ENCODE measurements around the gene TTN. TPM values are rescaled to one million over a fixed set of nuclear protein-coding genes. Genes with fewer than 3 reads are reported as not detected.

Gene TTN
- total and polyA plus RNA-seq, 2 of the 8 experiments (the other 6 are each of a cell fraction or from before 2014, with no cell fraction given) = 0.30 to 9.7 TPM

DNA sequence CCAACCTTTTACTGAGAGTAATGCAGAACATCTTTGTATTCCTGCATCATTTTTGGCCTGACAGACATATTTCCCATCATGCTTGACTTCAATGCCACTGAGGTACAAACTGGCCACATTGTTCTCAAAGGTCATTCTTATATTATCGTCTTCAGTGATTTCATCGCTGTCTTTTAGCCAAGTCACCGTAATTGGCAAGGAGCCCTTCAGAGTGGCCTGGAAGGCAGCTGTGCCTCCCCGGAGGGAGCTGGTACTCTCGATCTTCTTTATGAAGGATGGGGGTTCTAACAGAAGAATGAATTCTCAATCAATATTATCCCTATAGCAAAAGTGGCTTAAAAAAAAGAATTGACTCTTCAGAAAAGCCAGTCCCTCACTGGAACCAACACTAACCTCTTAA is 75.9 kb downstream of the TTN start:
- H2BK12ac ChIP-seq (ENCODE audit: low read depth, low read length) = no peak overlapping the region
- no peak for DNase-seq (ENCODE audit: low read depth in 1 of 2, low spot score in 2 of 2)
- no peak overlapping the region for H2AFZ ChIP-seq (ENCODE audit: low read length)
- no peaks in the 10 kb centered on the region for H3K23me2 ChIP-seq (ENCODE audit: low read depth, low read length)
- H2BK120ac ChIP-seq (replicated peaks; ENCODE audit: low read depth, low read length) = no peak overlapping the region
- no peaks in the 10 kb centered on the region for H3K9me3 ChIP-seq (ENCODE audit: insufficient read depth in 2 of 2, low read depth in 1 of 2, low read length in 1 of 2)
- H3K36me3 ChIP-seq (ENCODE audit: control insufficient read depth in 2 of 4, insufficient read depth in 4 of 4, low read length in 3 of 4) = no peaks in the 10 kb centered on the region
- H3K9ac ChIP-seq (replicated peaks in 1 of 4; ENCODE audit: extremely low read depth in 1 of 4, low read depth in 3 of 4, low read length in 3 of 4) = no peak overlapping the region
- H2BK20ac ChIP-seq (ENCODE audit: low read length) = no peak overlapping the region
- H3K23ac ChIP-seq (ENCODE audit: insufficient read length) = no peak overlapping the region
- no peak overlapping the region for H3K14ac ChIP-seq (ENCODE audit: insufficient read length)
- no peaks in the 10 kb centered on the region for H3K79me2 ChIP-seq (ENCODE audit: control insufficient read depth in 1 of 2, insufficient read depth in 2 of 2, low read length in 2 of 2)
- H4K5ac ChIP-seq (ENCODE audit: insufficient read length, low read depth, low read length) = no peak overlapping the region
- ChIA-PET CTCF (ENCODE audit: partially characterized antibody) (no interaction called here), POLR2A (ENCODE audit: partially characterized antibody) (no interaction called here)
- H3K27ac ChIP-seq (ENCODE audit: low read depth, low read length) = no peak overlapping the region
- no peak for FAIRE-seq
- no peak overlapping the region for H3K56ac ChIP-seq (replicated peaks; ENCODE audit: insufficient read length, low read depth, low read length)
- H2BK15ac ChIP-seq (ENCODE audit: low read length) = no peak overlapping the region
- H4K20me1 ChIP-seq (replicated peaks in 1 of 2; ENCODE audit: control insufficient read depth in 1 of 2, insufficient read depth in 2 of 2, low read length in 2 of 2) = peaks cover 0 to 2% of the 10 kb centered on the region in 2 experiments
- H3K79me1 ChIP-seq (ENCODE audit: low read depth, low read length) = no peaks in the 10 kb centered on the region
- H3K4me2 ChIP-seq (ENCODE audit: insufficient read depth in 1 of 2, low read depth in 2 of 2, low read length in 2 of 2) = no peak overlapping the region
- H3K4me3 ChIP-seq (ENCODE audit: extremely low read depth in 1 of 4, insufficient read depth in 2 of 4, low read depth in 3 of 4, low read length in 4 of 4) = no peak overlapping the region
- H3K4ac ChIP-seq (replicated peaks; ENCODE audit: insufficient read length, low read depth, low read length) = no peak overlapping the region
- no peaks in the 10 kb centered on the region for H3K4me1 ChIP-seq (replicated peaks in 1 of 4; ENCODE audit: control insufficient read depth in 3 of 4, insufficient read depth in 4 of 4, low read length in 3 of 4)
- no peak overlapping the region for H2AK5ac ChIP-seq (ENCODE audit: low read depth, low read length)
- no peak overlapping the region for H4K8ac ChIP-seq (ENCODE audit: extremely low read depth, insufficient read depth, low read length)
- no peak overlapping the region for H2BK5ac ChIP-seq (ENCODE audit: low read depth, low read length)
- H3K27me3 ChIP-seq (replicated peaks in 1 of 4; ENCODE audit: control insufficient read depth in 3 of 4, extremely low read depth in 1 of 4, insufficient read depth in 3 of 4, low read length in 3 of 4) = no peaks in the 10 kb centered on the region
- 90% methylated on average over 5 of the region's 5 CpGs; no CpG with 5 or more reads in 1 of the 2 experiments for WGBS, 2 experiments (ENCODE audit: extremely low coverage in 1 of 2, insufficient coverage in 1 of 2, insufficient read length in 1 of 2, insufficient replicate concordance in 2 of 2, low coverage in 1 of 2, low lambda C conversion rate in 2 of 2, missing lambda C conversion rate in 1 of 2)
- no peak overlapping the region for H3K18ac ChIP-seq (ENCODE audit: extremely low read depth, low read length)
- H4K91ac ChIP-seq (replicated peaks; ENCODE audit: insufficient read length, low read length) = no peak overlapping the region
- TF ChIP-seq HDAC2 (IDR thresholded peaks at IDR 0.05; ENCODE audit: borderline replicate concordance in 1 of 2, low read depth in 2 of 2, low read length in 2 of 2) = no peak
- TF ChIP-seq BACH1 (IDR thresholded peaks at IDR 0.05; ENCODE audit: low read length) = no peak
- TF ChIP-seq, protein P1, sequence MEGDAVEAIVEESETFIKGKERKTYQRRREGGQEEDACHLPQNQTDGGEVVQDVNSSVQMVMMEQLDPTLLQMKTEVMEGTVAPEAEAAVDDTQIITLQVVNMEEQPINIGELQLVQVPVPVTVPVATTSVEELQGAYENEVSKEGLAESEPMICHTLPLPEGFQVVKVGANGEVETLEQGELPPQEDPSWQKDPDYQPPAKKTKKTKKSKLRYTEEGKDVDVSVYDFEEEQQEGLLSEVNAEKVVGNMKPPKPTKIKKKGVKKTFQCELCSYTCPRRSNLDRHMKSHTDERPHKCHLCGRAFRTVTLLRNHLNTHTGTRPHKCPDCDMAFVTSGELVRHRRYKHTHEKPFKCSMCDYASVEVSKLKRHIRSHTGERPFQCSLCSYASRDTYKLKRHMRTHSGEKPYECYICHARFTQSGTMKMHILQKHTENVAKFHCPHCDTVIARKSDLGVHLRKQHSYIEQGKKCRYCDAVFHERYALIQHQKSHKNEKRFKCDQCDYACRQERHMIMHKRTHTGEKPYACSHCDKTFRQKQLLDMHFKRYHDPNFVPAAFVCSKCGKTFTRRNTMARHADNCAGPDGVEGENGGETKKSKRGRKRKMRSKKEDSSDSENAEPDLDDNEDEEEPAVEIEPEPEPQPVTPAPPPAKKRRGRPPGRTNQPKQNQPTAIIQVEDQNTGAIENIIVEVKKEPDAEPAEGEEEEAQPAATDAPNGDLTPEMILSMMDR (IDR thresholded peaks at IDR 0.05; ENCODE audit: control extremely low read depth in 1 of 3, insufficient read depth in 1 of 3, low read depth in 1 of 3, low read length in 3 of 3) = no peak
- no peak for TF ChIP-seq KDM1A (IDR thresholded peaks at IDR 0.05; ENCODE audit: borderline replicate concordance, low read length)
- no peak for TF ChIP-seq CBX8 (IDR thresholded peaks at IDR 0.05; ENCODE audit: borderline replicate concordance, low read depth, low read length)
- no peak for TF ChIP-seq RNF2 (IDR thresholded peaks at IDR 0.05; ENCODE audit: borderline replicate concordance, low read depth, low read length, missing control alignments, poor library complexity, severe bottlenecking)
- TF ChIP-seq RBBP5 (IDR thresholded peaks at IDR 0.05; ENCODE audit: borderline replicate concordance, low read depth, low read length) = no peak
- TF ChIP-seq RFX5 (IDR thresholded peaks at IDR 0.05; ENCODE audit: borderline replicate concordance, low read depth, low read length) = no peak
- no peak for TF ChIP-seq KDM4A (IDR thresholded peaks at IDR 0.05; ENCODE audit: low read depth, low read length, severe bottlenecking)
- no peak for TF ChIP-seq CHD1 (IDR thresholded peaks at IDR 0.05; ENCODE audit: low read depth, low read length)
- no peak for TF ChIP-seq CREB1 (IDR thresholded peaks at IDR 0.05)

All from H1 (cell line).